Upper lobe of left lung (tissue), 6 donors: ENCODE measurements around the gene ABHD4. TPM values are rescaled to one million over a fixed set of nuclear protein-coding genes. Genes with fewer than 3 reads are reported as not detected.

Source experiments
- ATAC-seq, 2 donors: fragments of 200-7000 bp; cut with Tn5 transposase; one replicate each; pipeline ENCODE4 v1.9.1; 2022; ENCODE audit warnings: mild to moderate bottlenecking in 2 of 2, moderate library complexity in 2 of 2; ENCODE audit not compliant: low FRiP score in 2 of 2
- DNase-seq, 2 donors: peaks; one replicate each; pipeline ENCODE4 v3.0.0-alpha.2; 2019 to 2020
- H3K27ac ChIP-seq, 4 donors: fragments of 200-600 bp; sonication (generic); one replicate each; pipeline ENCODE4 v1.5.1; 2016 to 2019
- H3K27me3 ChIP-seq, 4 donors: fragments of 200-600 bp; sonication (generic); one replicate each; pipeline ENCODE4 v1.5.1; 2017 to 2019
- H3K36me3 ChIP-seq, 4 donors: fragments of 200-600 bp; sonication (generic); one replicate each; pipeline ENCODE4 v1.5.1; 2016 to 2019
- H3K4me1 ChIP-seq, 4 donors: fragments of 200-600 bp; sonication (generic); one replicate each; pipeline ENCODE4 v1.5.1; 2018 to 2019
- H3K4me3 ChIP-seq, 4 donors: fragments of 200-600 bp; sonication (generic); one replicate each; pipeline ENCODE4 v1.5.1; 2017 to 2019; ENCODE audit warnings: mild to moderate bottlenecking in 2 of 4, moderate library complexity in 1 of 4
- H3K9me3 ChIP-seq, 4 donors: fragments of 200-600 bp; sonication (generic); one replicate each; pipeline ENCODE4 v1.5.1; 2018 to 2019
- CTCF ChIP-seq, 6 experiments: fragments of 450-650 bp in 4 of 6; fragments of 200-600 bp in 2 of 6; sonication (generic) in 2 of 6; IDR thresholded peaks; one replicate each; pipeline ENCODE4 v1.5.1; 2016 to 2019; ENCODE audit warnings: antibody characterized with exemption in 6 of 6
- EP300 ChIP-seq, 4 donors: sonication (generic); formaldehyde crosslinking; IDR thresholded peaks; one replicate each; pipeline ENCODE4 v1.5.1; 2017; ENCODE audit warnings: antibody characterized with exemption in 4 of 4, control low read depth in 2 of 4
- POLR2A ChIP-seq, 4 donors: fragments of 450-650 bp; IDR thresholded peaks; one replicate each; pipeline ENCODE4 v1.5.1; 2016 to 2017; ENCODE audit warnings: antibody characterized with exemption in 4 of 4, mild to moderate bottlenecking in 2 of 4
- POLR2AphosphoS5 ChIP-seq, 2 donors: sonication (generic); formaldehyde crosslinking; IDR thresholded peaks; one replicate each; pipeline ENCODE4 v1.5.1; 2017; ENCODE audit warnings: antibody characterized with exemption in 2 of 2
- WGBS, 2 donors: methylation state at CpG; one replicate each; pipeline ENCODE4 v1.1.5; 2017 to 2018; 5-methylcytosine and 5-hydroxymethylcytosine counted together
- total RNA-seq, 6 donors: library from RNA; depleted of rRNA in 4 of 6; stranded (reverse); fragments of >200 nt in 4 of 6; gene quantifications; one replicate each; pipeline versions ENCODE4 v1.1.0 to v1.2.1, GENCODE V29; 2016 to 2021
- donor health status: DM: no; HTN: no; CAD: no; lungs with moderate emphysema.
- donor health status: DM: no; HTN: yes; CAD: no; lungs with severe emphysema.

The ABHD4 gene
- total RNA-seq, 6 donors from 2014 or later = 20.1 to 31.3 (median 26.1) TPM

GRCh38 chr14:22627506-22628263 is 29.6 kb downstream of the ABHD4 start:
- H3K9me3 ChIP-seq = no peaks in the 10 kb centered on the region
- WGBS, 2 donors = 66 to 71% methylated on average over 7 of the region's 7 CpGs

GRCh38 chr14:22629361-22629760 is 31.3 kb downstream of the ABHD4 start:
- H3K27me3 ChIP-seq = no peaks in the 10 kb centered on the region
- WGBS, 2 donors = 49% methylated on average over 5 of the region's 5 CpGs
- no peak overlapping the region for H3K4me3 ChIP-seq
- H3K9me3 ChIP-seq = no peaks in the 10 kb centered on the region
- TF ChIP-seq CTCF (IDR thresholded peaks at IDR 0.05) (no peak), EP300 (IDR thresholded peaks at IDR 0.05) (no peak), POLR2A (IDR thresholded peaks at IDR 0.05) (no peak), POLR2AphosphoS5 (IDR thresholded peaks at IDR 0.05) (no peak)
- H3K36me3 ChIP-seq = no peaks in the 10 kb centered on the region
- no peak overlapping the region for H3K27ac ChIP-seq
- no peak for DNase-seq
- H3K4me1 ChIP-seq = no peaks in the 10 kb centered on the region
- no peak for ATAC-seq

More at GRCh38 chr14:22627506-22628263, 29.6 kb downstream of the ABHD4 start:
- TF ChIP-seq POLR2A (IDR thresholded peaks at IDR 0.05) = no peak
- no peak for TF ChIP-seq POLR2AphosphoS5 (IDR thresholded peaks at IDR 0.05)
- no peak for TF ChIP-seq EP300 (IDR thresholded peaks at IDR 0.05)
- no peak for TF ChIP-seq CTCF (IDR thresholded peaks at IDR 0.05)
- no peaks in the 10 kb centered on the region for H3K36me3 ChIP-seq
- H3K4me1 ChIP-seq = peaks cover 0 to 3% (median 0%) of the 10 kb centered on the region in 4 donors
- H3K4me3 ChIP-seq = no peak overlapping the region
- no peaks in the 10 kb centered on the region for H3K27me3 ChIP-seq
- ATAC-seq (no peak), DNase-seq (no peak)
- H3K27ac ChIP-seq = no peak overlapping the region

GRCh38 chr14:22630066-22630465 is 32.0 kb downstream of the ABHD4 start:
- 98% methylated on average over 3 of the region's 3 CpGs for WGBS, 2 donors
- no peak for ATAC-seq
- no peak overlapping the region for H3K27ac ChIP-seq
- no peak overlapping the region for H3K4me3 ChIP-seq
- TF ChIP-seq EP300 (IDR thresholded peaks at IDR 0.05) (no peak), POLR2A (IDR thresholded peaks at IDR 0.05) (no peak), CTCF (IDR thresholded peaks at IDR 0.05) (no peak)
- no peaks in the 10 kb centered on the region for H3K27me3 ChIP-seq
- H3K9me3 ChIP-seq = no peaks in the 10 kb centered on the region
- no peaks in the 10 kb centered on the region for H3K36me3 ChIP-seq
- no peak for DNase-seq
- no peaks in the 10 kb centered on the region for H3K4me1 ChIP-seq

GRCh38 chr14:22630486-22630885 is 32.4 kb downstream of the ABHD4 start:
- Histone ChIP-seq H3K4me1 (no peaks in the 10 kb centered on the region), H3K27me3 (no peaks in the 10 kb centered on the region), H3K4me3 (no peak overlapping the region), H3K9me3 (no peaks in the 10 kb centered on the region), H3K27ac (no peak overlapping the region), H3K36me3 (no peaks in the 10 kb centered on the region)
- no peak for TF ChIP-seq POLR2A (IDR thresholded peaks at IDR 0.05)
- no peak for TF ChIP-seq CTCF (IDR thresholded peaks at IDR 0.05)
- DNase-seq (no peak), ATAC-seq (no peak)
- WGBS, 2 donors = 73 to 87% methylated on average over 2 of the region's 2 CpGs
